ENCODE data around the gene TPX2.

GRCh38 chr20:31712564-31713311, 26.4 kb upstream of the TPX2 start:
- TF ChIP-seq, protein P1, sequence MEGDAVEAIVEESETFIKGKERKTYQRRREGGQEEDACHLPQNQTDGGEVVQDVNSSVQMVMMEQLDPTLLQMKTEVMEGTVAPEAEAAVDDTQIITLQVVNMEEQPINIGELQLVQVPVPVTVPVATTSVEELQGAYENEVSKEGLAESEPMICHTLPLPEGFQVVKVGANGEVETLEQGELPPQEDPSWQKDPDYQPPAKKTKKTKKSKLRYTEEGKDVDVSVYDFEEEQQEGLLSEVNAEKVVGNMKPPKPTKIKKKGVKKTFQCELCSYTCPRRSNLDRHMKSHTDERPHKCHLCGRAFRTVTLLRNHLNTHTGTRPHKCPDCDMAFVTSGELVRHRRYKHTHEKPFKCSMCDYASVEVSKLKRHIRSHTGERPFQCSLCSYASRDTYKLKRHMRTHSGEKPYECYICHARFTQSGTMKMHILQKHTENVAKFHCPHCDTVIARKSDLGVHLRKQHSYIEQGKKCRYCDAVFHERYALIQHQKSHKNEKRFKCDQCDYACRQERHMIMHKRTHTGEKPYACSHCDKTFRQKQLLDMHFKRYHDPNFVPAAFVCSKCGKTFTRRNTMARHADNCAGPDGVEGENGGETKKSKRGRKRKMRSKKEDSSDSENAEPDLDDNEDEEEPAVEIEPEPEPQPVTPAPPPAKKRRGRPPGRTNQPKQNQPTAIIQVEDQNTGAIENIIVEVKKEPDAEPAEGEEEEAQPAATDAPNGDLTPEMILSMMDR (IDR thresholded peaks at IDR 0.05; ENCODE audit: control extremely low read depth in 1 of 3, insufficient read depth in 1 of 3, low read depth in 1 of 3, low read length in 3 of 3): no peak
- TF ChIP-seq BRCA1 (IDR thresholded peaks at IDR 0.05; ENCODE audit: low read depth, low read length) (no peak), SP2 (IDR thresholded peaks at IDR 0.05; ENCODE audit: low read length) (no peak), JUN (IDR thresholded peaks at IDR 0.05; ENCODE audit: low read depth, low read length) (no peak), EP300 (IDR thresholded peaks at IDR 0.05; ENCODE audit: borderline replicate concordance in 1 of 2, low read depth in 2 of 2, low read length in 2 of 2) (peak in 1 of 2 experiments; percentile 87; a peak in 1 of 3 replicates), POLR2A (IDR thresholded peaks at IDR 0.05; ENCODE audit: control extremely low read depth in 1 of 2, low read depth in 2 of 2, low read length in 2 of 2) (no peak; a peak in 1 of 3 replicates), TAF1 (IDR thresholded peaks at IDR 0.05; ENCODE audit: low read depth, low read length) (no peak), EZH2 (IDR thresholded peaks at IDR 0.05; ENCODE audit: low read depth, low read length, severe bottlenecking) (no peak), SIRT6 (IDR thresholded peaks at IDR 0.05; ENCODE audit: low read length) (no peak)
- TF ChIP-seq, protein P2, sequence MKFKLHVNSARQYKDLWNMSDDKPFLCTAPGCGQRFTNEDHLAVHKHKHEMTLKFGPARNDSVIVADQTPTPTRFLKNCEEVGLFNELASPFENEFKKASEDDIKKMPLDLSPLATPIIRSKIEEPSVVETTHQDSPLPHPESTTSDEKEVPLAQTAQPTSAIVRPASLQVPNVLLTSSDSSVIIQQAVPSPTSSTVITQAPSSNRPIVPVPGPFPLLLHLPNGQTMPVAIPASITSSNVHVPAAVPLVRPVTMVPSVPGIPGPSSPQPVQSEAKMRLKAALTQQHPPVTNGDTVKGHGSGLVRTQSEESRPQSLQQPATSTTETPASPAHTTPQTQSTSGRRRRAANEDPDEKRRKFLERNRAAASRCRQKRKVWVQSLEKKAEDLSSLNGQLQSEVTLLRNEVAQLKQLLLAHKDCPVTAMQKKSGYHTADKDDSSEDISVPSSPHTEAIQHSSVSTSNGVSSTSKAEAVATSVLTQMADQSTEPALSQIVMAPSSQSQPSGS (IDR thresholded peaks at IDR 0.05; ENCODE audit: low read length): no peak
